K562 (cell line): Measurements from ENCODE around the gene CYP26A1. TPM values are rescaled to one million over a fixed set of nuclear protein-coding genes. Genes with fewer than 3 reads are reported as not detected.

ENCODE experiments used
- ATAC-seq: fragments of 200-7000 bp; cut with Tn5 transposase; 3 replicates; pipeline ENCODE4 v1.9.1; 2020; ENCODE audit warnings: moderate library complexity
- BruUV-seq: library from RNA; stranded (reverse); fragments of 400-500 nt; replicated peaks from 2 replicates; lab custom pipeline; 2021; lab: Mats Ljungman, UMichigan
- CTCF ChIA-PET: fragments of 300-600 bp; formaldehyde crosslinking; extraction: SDS; loops from one replicate; lab custom pipeline; 2021; ENCODE audit warnings: low intra/inter-chr PET ratio; lab: Yijun Ruan, JAX
- POLR2A ChIA-PET: fragments of 300-600, 350-650 bp; sonication (Branson Sonifier 250); formaldehyde crosslinking; extraction: SDS; loops from one replicate; lab custom pipeline; 2021; ENCODE audit warnings: antibody characterized with exemption, inconsistent platforms; lab: Yijun Ruan, JAX
- DNase-seq, 4 experiments: peaks; one replicate each; pipeline versions ENCODE4 v3.0.0 to v3.0.0-alpha.2; 2011 to 2018; ENCODE audit warnings: low spot score in 3 of 4, mixed read lengths in 3 of 4; ENCODE audit errors: extremely low read depth in 1 of 4
- FAIRE-seq: peaks from 2 replicates; lab custom pipeline; 2011; peaks lifted over from hg19 to GRCh38; lab: Jason Lieb, UNC
- H2AFZ ChIP-seq: 2 replicates; pipeline ENCODE4 v1.6.0; 2011; ENCODE audit warnings: low read depth, low read length, control low read depth, inconsistent platforms
- H3K27ac ChIP-seq: fragments of 200-600 bp; 3 replicates; pipeline ENCODE4 v1.8.0; 2011; ENCODE audit warnings: low read depth, mild to moderate bottlenecking, control low read depth, inconsistent platforms, low read length, moderate library complexity, mixed read lengths; ENCODE audit errors: extremely low read depth
- H3K27me3 ChIP-seq, 2 experiments: fragments of 300-600 bp in 1 of 2; 2 replicates in 1 of 2; 3 replicates in 1 of 2; pipeline versions ENCODE4 v1.6.0 to v1.8.0; 2011; ENCODE audit warnings: inconsistent platforms in 2 of 2, low read length in 2 of 2, mild to moderate bottlenecking in 1 of 2, mixed read lengths in 1 of 2, moderate library complexity in 1 of 2; ENCODE audit not compliant: control insufficient read depth in 2 of 2, insufficient read depth in 2 of 2
- H3K36me3 ChIP-seq: fragments of 300-600 bp; 3 replicates; pipeline ENCODE4 v1.8.0; 2011; ENCODE audit warnings: mild to moderate bottlenecking, low read length, inconsistent platforms; ENCODE audit not compliant: control insufficient read depth, insufficient read depth
- H3K4me1 ChIP-seq, 2 experiments: fragments of 200-600 bp in 1 of 2; replicated peaks in 1 of 2; 2 replicates in 1 of 2; 3 replicates in 1 of 2; pipeline versions ENCODE4 v1.5.1 to v1.8.0; 2011; ENCODE audit warnings: inconsistent platforms in 2 of 2, low read length in 2 of 2, mild to moderate bottlenecking in 1 of 2, mixed read lengths in 1 of 2, moderate library complexity in 1 of 2; ENCODE audit not compliant: control insufficient read depth in 2 of 2, insufficient read depth in 2 of 2
- H3K4me2 ChIP-seq: 2 replicates; pipeline ENCODE4 v1.6.1; 2011; ENCODE audit warnings: low read length, control low read depth, inconsistent platforms, mixed read lengths; ENCODE audit not compliant: insufficient read depth
- H3K4me3 ChIP-seq: fragments of 200-600 bp; sonication (generic), shearing (Covaris generic); 2 replicates; pipeline ENCODE4 v1.5.1; 2016; ENCODE audit warnings: control low read depth, inconsistent platforms
- H3K79me2 ChIP-seq: fragments of 200-600 bp; 3 replicates; pipeline ENCODE4 v1.8.0; 2011; ENCODE audit warnings: low read length, inconsistent platforms; ENCODE audit not compliant: control insufficient read depth, insufficient read depth
- H3K9ac ChIP-seq, 2 experiments: 2 replicates each; pipeline versions ENCODE4 v1.6.0 to v1.6.1; 2011; ENCODE audit warnings: low read depth in 2 of 2, low read length in 2 of 2, control low read depth in 1 of 2, inconsistent platforms in 1 of 2, mild to moderate bottlenecking in 1 of 2, mixed read lengths in 1 of 2; ENCODE audit not compliant: insufficient read depth in 1 of 2
- H3K9me1 ChIP-seq: one replicate; pipeline ENCODE4 v1.6.0; 2011; ENCODE audit warnings: inconsistent platforms, mild to moderate bottlenecking, low read length, moderate library complexity; ENCODE audit not compliant: control insufficient read depth, insufficient read depth
- H3K9me3 ChIP-seq: replicated peaks from 2 replicates; pipeline ENCODE4 v1.5.1; 2011; ENCODE audit warnings: low read depth, low read length, inconsistent platforms; ENCODE audit not compliant: control insufficient read depth, insufficient read depth
- H4K20me1 ChIP-seq: replicated peaks from 2 replicates; pipeline ENCODE4 v1.6.1; 2011; ENCODE audit warnings: low read length, inconsistent platforms, mixed read lengths; ENCODE audit not compliant: control insufficient read depth, insufficient read depth
- BRD9 ChIP-seq: fragments of 450-650 bp; IDR thresholded peaks from 2 replicates; pipeline ENCODE4 v1.6.1; 2018; ENCODE audit warnings: low read depth; ENCODE audit not compliant: partially characterized antibody
- CBX3 ChIP-seq, 2 experiments: IDR thresholded peaks; 1 replicate in 1 of 2; 2 replicates in 1 of 2; pipeline ENCODE4 v1.6.1; 2012; ENCODE audit warnings: inconsistent platforms in 2 of 2, low read length in 2 of 2, borderline replicate concordance in 1 of 2, control low read depth in 1 of 2
- CHD2 ChIP-seq: IDR thresholded peaks from 2 replicates; pipeline ENCODE4 v1.6.1; 2011; ENCODE audit warnings: low read depth, low read length
- E2F3 ChIP-seq: fragments of 250-450 bp; sonication (Bioruptor Pico); IDR thresholded peaks from 2 replicates; pipeline ENCODE4 v1.4.0; 2020; ENCODE audit warnings: mild to moderate bottlenecking
- FOXM1 ChIP-seq, 2 experiments: fragments of 450-650 bp in 1 of 2; sonication (generic) in 1 of 2; formaldehyde crosslinking in 1 of 2; IDR thresholded peaks; 2 replicates each; pipeline versions ENCODE4 v1.6.1 to v1.9.0; 2017 to 2022; ENCODE audit warnings: low read depth in 2 of 2, mild to moderate bottlenecking in 2 of 2, missing genetic modification reagents in 1 of 2, moderate library complexity in 1 of 2
- FOXP1 ChIP-seq: sonication (generic); formaldehyde crosslinking; IDR thresholded peaks from 2 replicates; pipeline ENCODE4 v1.8.0; 2022; ENCODE audit warnings: mild to moderate bottlenecking, missing genetic modification reagents
- HBP1 ChIP-seq: fragments of 450-650 bp; formaldehyde crosslinking; IDR thresholded peaks from 2 replicates; pipeline ENCODE4 v1.4.0; 2022; ENCODE audit warnings: missing genetic modification characterization
- HDAC2 ChIP-seq: fragments of 450-650 bp; IDR thresholded peaks from 2 replicates; pipeline ENCODE4 v1.6.1; 2016; ENCODE audit warnings: mild to moderate bottlenecking
- HNRNPUL1 ChIP-seq: fragments of 200-400 bp; formaldehyde crosslinking; IDR thresholded peaks from 2 replicates; pipeline ENCODE4 v1.6.1; 2017; ENCODE audit warnings: low read length
- MTA1 ChIP-seq: fragments of 450-650 bp; IDR thresholded peaks from 2 replicates; pipeline ENCODE4 v1.6.1; 2017; ENCODE audit warnings: borderline replicate concordance
- PHF20 ChIP-seq: fragments of 450-650 bp; IDR thresholded peaks from 2 replicates; pipeline ENCODE4 v1.6.1; 2018; ENCODE audit not compliant: partially characterized antibody
- RBM39 ChIP-seq: fragments of 200-400 bp; formaldehyde crosslinking; optimal IDR thresholded peaks from 2 replicates; pipeline ENCODE3; 2018; ENCODE audit warnings: low read depth, low read length
- SMAD2 ChIP-seq: fragments of 150-350 bp; IDR thresholded peaks from 2 replicates; pipeline ENCODE4 v1.6.1; 2014; ENCODE audit warnings: low read depth, mild to moderate bottlenecking, low read length
- SP1 ChIP-seq: sonication (generic); formaldehyde crosslinking; IDR thresholded peaks from 2 replicates; pipeline ENCODE4 v1.8.1; 2022; ENCODE audit warnings: mild to moderate bottlenecking, missing genetic modification reagents
- TAF9B ChIP-seq: fragments of 450-650 bp; IDR thresholded peaks from 2 replicates; pipeline ENCODE4 v1.6.1; 2018; ENCODE audit warnings: mild to moderate bottlenecking; ENCODE audit not compliant: partially characterized antibody
- TCF15 ChIP-seq: fragments of 250-450 bp; sonication (Bioruptor Pico); IDR thresholded peaks from 2 replicates; pipeline ENCODE4 v1.8.0; 2022; ENCODE audit warnings: moderate library complexity, mild to moderate bottlenecking, inconsistent platforms
- ZNF121 ChIP-seq: sonication (generic); formaldehyde crosslinking; conservative IDR thresholded peaks from 2 replicates; pipeline ENCODE4 v1.8.0; 2022; ENCODE audit warnings: missing genetic modification reagents
- ZNF253 ChIP-seq: fragments of 250-450 bp; sonication (Bioruptor Pico); conservative IDR thresholded peaks from 2 replicates; pipeline ENCODE4 v1.6.1; 2021; ENCODE audit warnings: mild to moderate bottlenecking
- ZZZ3 ChIP-seq: fragments of 450-650 bp; IDR thresholded peaks from 2 replicates; pipeline ENCODE4 v1.6.1; 2016; ENCODE audit warnings: antibody characterized with exemption, mild to moderate bottlenecking, moderate library complexity
- WGBS: fragments of 100-300 bp; shearing (Covaris generic); methylation state at CpG from one replicate; pipeline ENCODE4 v1.1.6; 2016; ENCODE audit warnings: low coverage, mixed read lengths; ENCODE audit not compliant: insufficient coverage; ENCODE audit errors: missing lambda C conversion rate; 5-methylcytosine and 5-hydroxymethylcytosine counted together
- in situ Hi-C: fragments of 300-500 bp; cut with MboI; formaldehyde crosslinking; loops from 4 replicates; pipeline ENCODE4 v1.15.0; 2018; ENCODE audit warnings: inconsistent platforms, mixed read lengths
- intact Hi-C: fragments of 100-400 bp; cut with micrococcal nuclease; formaldehyde crosslinking; loops from 2 replicates; pipeline ENCODE4 v1.14.2; 2022
- polyA plus RNA-seq, 8 experiments: library from polyadenylated mRNA; depleted of rRNA in 4 of 8; stranded (reverse) in 5 of 8; unstranded in 3 of 8; fragments of >200 nt; fragmentation: Nextera tagmentation in 2 of 8; fragmentation: Illumina TruSeq in 1 of 8; extraction: Ambion mirVana in 2 of 8; extraction: Trizol in 1 of 8; gene quantifications; 2 replicates each; pipeline versions ENCODE4 v1.2.1 to v1.2.3, GENCODE V29; 2011 to 2014; ENCODE audit warnings: inconsistent platforms in 1 of 8, missing spikeins in 1 of 8
- total RNA-seq, 7 experiments: library from RNA; depleted of rRNA in 6 of 7; stranded (reverse); fragments of >200 nt in 6 of 7; fragmentation: Illumina TruSeq in 2 of 7; extraction: Trizol in 2 of 7; gene quantifications; 2 replicates each; pipeline versions ENCODE4 v1.2.1 to v1.2.3, GENCODE V29; 2011 to 2021; ENCODE audit warnings: low replicate concordance in 1 of 7

Gene CYP26A1
- total and polyA plus RNA-seq, 9 of the 15 experiments (the other 6 are each of a cell fraction or from before 2014, with no cell fraction given), result 0.11 to 5.1 (median 1.6) TPM

GRCh38 chr10:93065675-93066543 lies 7.8 kb upstream of the CYP26A1 start:
- no peak overlapping the region for H3K9ac ChIP-seq
- BruUV-seq, result no TSS peak
- 0 out of 3 replicates have a peak, but pooled peaks cover 5% of the 10 kb centered on the region for H3K36me3 ChIP-seq
- no peak overlapping the region for H3K4me3 ChIP-seq
- DNase-seq, result no peak
- 98% methylated on average over 33 of the region's 81 CpGs for WGBS
- FAIRE-seq, result no peak
- H4K20me1 ChIP-seq, result no peaks in the 10 kb centered on the region
- CTCF ChIA-PET, result no interaction called here
- no peak for ATAC-seq
- H3K9me3 ChIP-seq, result peaks cover 3% of the 10 kb centered on the region; the same call in 1 of the 2 replicates
- no peaks in the 10 kb centered on the region for H3K79me2 ChIP-seq
- no peaks in the 10 kb centered on the region for H3K9me1 ChIP-seq
- intact Hi-C loops (no loop called here), in situ Hi-C loops (no loop called here)
- H3K27ac ChIP-seq, result no peak overlapping the region
- POLR2A ChIA-PET, result no interaction called here
- no peak overlapping the region for H3K4me2 ChIP-seq
- H2AFZ ChIP-seq, result no peak overlapping the region
- TF ChIP-seq HBP1 (CRISPR knock-in tag) (no peak), CHD2 (no peak), HDAC2 (no peak), E2F3 (CRISPR knock-in tag) (no peak), FOXM1 (IDR thresholded peaks at IDR 0.05; ENCODE audit: low read depth) (no peak), FOXM1 (CRISPR knock-in tag; IDR thresholded peaks at IDR 0.05; ENCODE audit: low read depth) (no peak), TCF15 (CRISPR knock-in tag) (no peak), CBX3 (IDR thresholded peaks at IDR 0.05; ENCODE audit: borderline replicate concordance in 1 of 2, low read length in 2 of 2) (no peak), RBM39 (no peak), MTA1 (no peak), FOXP1 (no peak), TAF9B (no peak), ZZZ3 (no peak), SP1 (CRISPR knock-in tag) (no peak), ZNF121 (CRISPR knock-in tag) (no peak), BRD9 (no peak), PHF20 (no peak), SMAD2 (no peak), ZNF253 (CRISPR knock-in tag) (no peak), HNRNPUL1 (no peak)
- H3K4me1 ChIP-seq, result peaks cover 11 to 26% of the 10 kb centered on the region in 2 experiments; a peak in 4 of 5 replicates
- no peaks in the 10 kb centered on the region for H3K27me3 ChIP-seq
